ENCODE results near the gene MEPCE. TPM values are rescaled to one million over a fixed set of nuclear protein-coding genes. Genes with fewer than 3 reads are reported as not detected.

The MEPCE gene
- total and polyA plus RNA-seq, 2 of the 8 experiments (the other 6 are each of a cell fraction or from before 2014, with no cell fraction given): 22.8 to 48.8 TPM

- Histone ChIP-seq H4K8ac (ENCODE audit: extremely low read depth, insufficient read depth, low read length) (no peak overlapping the region), H2BK20ac (ENCODE audit: low read length) (no peak overlapping the region), H3K56ac (replicated peaks; ENCODE audit: insufficient read length, low read depth, low read length) (no peak overlapping the region), H3K79me2 (ENCODE audit: control insufficient read depth in 1 of 2, insufficient read depth in 2 of 2, low read length in 2 of 2) (no peaks in the 10 kb centered on the region), H3K27ac (ENCODE audit: low read depth, low read length) (no peak overlapping the region), H4K20me1 (replicated peaks in 1 of 2; ENCODE audit: control insufficient read depth in 1 of 2, insufficient read depth in 2 of 2, low read length in 2 of 2) (no peaks in the 10 kb centered on the region), H4K5ac (ENCODE audit: insufficient read length, low read depth, low read length) (no peak overlapping the region), H2BK15ac (ENCODE audit: low read length) (no peak overlapping the region), H3K9me3 (ENCODE audit: insufficient read depth in 2 of 2, low read depth in 1 of 2, low read length in 1 of 2) (no peaks in the 10 kb centered on the region), H3K9ac (replicated peaks in 1 of 4; ENCODE audit: extremely low read depth in 1 of 4, low read depth in 3 of 4, low read length in 3 of 4) (no peak overlapping the region), H3K27me3 (replicated peaks in 1 of 4; ENCODE audit: control insufficient read depth in 3 of 4, extremely low read depth in 1 of 4, insufficient read depth in 3 of 4, low read length in 3 of 4) (no peaks in the 10 kb centered on the region; a peak in 1 of 7 replicates), H2BK5ac (ENCODE audit: low read depth, low read length) (no peak overlapping the region), H3K36me3 (ENCODE audit: control insufficient read depth in 2 of 4, insufficient read depth in 4 of 4, low read length in 3 of 4) (no peaks in the 10 kb centered on the region), H3K4me3 (ENCODE audit: extremely low read depth in 1 of 4, insufficient read depth in 2 of 4, low read depth in 3 of 4, low read length in 4 of 4) (no peak overlapping the region), H2AK5ac (ENCODE audit: low read depth, low read length) (no peak overlapping the region), H3K4ac (replicated peaks; ENCODE audit: insufficient read length, low read depth, low read length) (no peak overlapping the region), H3K14ac (ENCODE audit: insufficient read length) (no peak overlapping the region), H3K23me2 (ENCODE audit: low read depth, low read length) (0 out of 2 replicates have a peak, but pooled peaks cover 2% of the 10 kb centered on the region), H4K91ac (replicated peaks; ENCODE audit: insufficient read length, low read length) (no peak overlapping the region), H2AFZ (ENCODE audit: low read length) (no peak overlapping the region), H3K79me1 (ENCODE audit: low read depth, low read length) (no peaks in the 10 kb centered on the region), H2BK120ac (replicated peaks; ENCODE audit: low read depth, low read length) (no peak overlapping the region), H3K4me1 (replicated peaks in 1 of 4; ENCODE audit: control insufficient read depth in 3 of 4, insufficient read depth in 4 of 4, low read length in 3 of 4) (peaks cover 0 to 2% (median 0%) of the 10 kb centered on the region in 4 experiments; a peak in 2 of 7 replicates), H3K23ac (ENCODE audit: insufficient read length) (no peak overlapping the region), H2BK12ac (ENCODE audit: low read depth, low read length) (no peak overlapping the region), H3K4me2 (ENCODE audit: insufficient read depth in 1 of 2, low read depth in 2 of 2, low read length in 2 of 2) (no peak overlapping the region), H3K18ac (ENCODE audit: extremely low read depth, low read length) (no peak overlapping the region)
- ChIA-PET POLR2A (ENCODE audit: partially characterized antibody) (no interaction called here), CTCF (ENCODE audit: partially characterized antibody) (interaction anchor here (0.7 to 4.1 kb wide), 2 partner anchors 21 to 69 kb away, joined by 3 to 25 read pairs; no protein-coding TSS in a partner anchor)
- DNase-seq (ENCODE audit: low read depth in 1 of 2, low spot score in 2 of 2) (no peak), FAIRE-seq (no peak)
- 93% methylated on average over 5 of the region's 5 CpGs; no CpG with 5 or more reads in 1 of the 2 experiments for WGBS, 2 experiments (ENCODE audit: extremely low coverage in 1 of 2, insufficient coverage in 1 of 2, insufficient read length in 1 of 2, insufficient replicate concordance in 2 of 2, low coverage in 1 of 2, low lambda C conversion rate in 2 of 2, missing lambda C conversion rate in 1 of 2)
- TF ChIP-seq KDM4A (IDR thresholded peaks at IDR 0.05; ENCODE audit: low read depth, low read length, severe bottlenecking) (no peak), JUN (IDR thresholded peaks at IDR 0.05; ENCODE audit: low read depth, low read length) (no peak), TAF7 (optimal IDR thresholded peaks at IDR 0.05; ENCODE audit: borderline replicate concordance, low read depth, low read length) (no peak), CHD2 (IDR thresholded peaks at IDR 0.05; ENCODE audit: low read length) (no peak)
- TF ChIP-seq, protein P1, sequence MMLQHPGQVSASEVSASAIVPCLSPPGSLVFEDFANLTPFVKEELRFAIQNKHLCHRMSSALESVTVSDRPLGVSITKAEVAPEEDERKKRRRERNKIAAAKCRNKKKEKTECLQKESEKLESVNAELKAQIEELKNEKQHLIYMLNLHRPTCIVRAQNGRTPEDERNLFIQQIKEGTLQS (IDR thresholded peaks at IDR 0.05; ENCODE audit: insufficient read depth, low read depth, low read length): no peak
These were observed 42.7 kb upstream of the MEPCE start for GRCh38 chr7:100386940-100387339.

Measured in H1 (cell line).